Cardiac atrium fibroblast (primary cell): ENCODE measurements around the gene GJC1. TPM values are rescaled to one million over a fixed set of nuclear protein-coding genes. Genes with fewer than 3 reads are reported as not detected.

Experiments
- total RNA-seq: library from RNA; depleted of rRNA; stranded (reverse); fragments of >200 nt; gene quantifications from 2 replicates; pipeline ENCODE4 v1.2.3, GENCODE V29; 2015

GJC1 gene
- 4.7 and 5.3 TPM in 2 replicates for total RNA-seq

DNA sequence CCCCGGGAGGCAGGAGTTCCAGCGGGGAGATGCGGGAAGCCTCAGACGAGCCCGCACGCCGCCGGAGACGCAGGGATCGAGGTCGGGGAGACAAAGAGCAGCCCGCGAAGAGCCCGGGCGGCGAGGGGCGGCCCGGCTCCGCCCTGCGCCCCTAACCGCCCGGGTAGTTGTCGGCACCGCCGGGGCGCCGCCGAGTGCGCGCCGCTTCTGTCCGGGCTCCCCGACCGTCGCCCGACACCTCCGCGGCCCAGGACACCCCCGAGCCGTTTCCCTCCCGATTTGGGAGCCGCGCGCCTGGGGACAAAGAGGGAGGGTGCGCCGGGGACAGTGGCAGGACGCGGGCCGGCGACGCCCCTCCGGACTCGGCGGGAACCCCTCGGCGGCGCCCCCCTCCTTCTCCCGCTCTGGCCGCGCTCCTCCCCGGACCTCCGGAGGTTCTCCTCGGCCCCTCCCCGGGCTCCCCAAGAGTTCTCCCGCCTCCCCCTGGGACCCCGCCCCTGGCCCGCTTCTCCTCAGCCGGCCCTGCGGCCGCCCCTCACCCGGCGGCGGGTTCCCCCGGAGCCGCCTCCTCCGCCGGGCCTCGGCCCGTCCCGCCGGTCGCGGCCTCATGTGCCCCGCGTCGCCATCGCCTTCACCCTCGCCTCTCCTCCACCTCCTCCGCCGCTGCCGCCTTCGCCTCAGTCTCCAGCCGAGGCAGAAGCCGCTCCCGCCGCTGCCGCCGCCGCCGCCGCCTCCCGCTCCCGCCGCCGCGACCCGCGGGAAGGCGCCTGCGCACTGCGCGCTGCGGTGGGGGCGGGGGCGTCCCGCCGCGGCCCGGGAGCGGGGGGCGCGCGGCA lies at the start of gene GJC1:
Gene GJC1 (minus strand): TSS at position 765 of the 836 bp plus-strand sequence. CDS start 24,470 bp downstream, outside the sequence.

DNA sequence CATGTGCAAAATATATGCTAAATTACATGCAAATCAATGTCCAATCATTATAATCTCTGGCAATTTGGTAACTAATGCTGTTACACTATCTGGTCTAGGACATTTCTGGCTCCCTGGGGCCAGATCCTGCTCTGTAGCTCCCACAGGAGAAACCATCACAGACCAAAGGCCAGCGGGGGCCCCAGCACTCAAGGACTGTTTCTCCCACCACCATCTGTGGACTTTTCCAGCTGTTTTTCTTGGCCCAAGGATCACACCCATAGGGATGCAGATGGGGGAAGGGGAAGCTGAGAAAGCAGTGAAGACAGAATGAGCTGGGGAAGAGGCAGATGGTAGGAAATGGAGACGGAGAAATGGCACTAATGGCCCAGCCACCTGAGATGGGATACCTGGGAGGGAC lies 17.5 kb upstream of the GJC1 start, which contains the start of gene HIGD1B:
Gene HIGD1B (plus strand): TSS at position 298 of the 400 bp plus-strand sequence. CDS start 270 bp downstream, outside the sequence.

DNA sequence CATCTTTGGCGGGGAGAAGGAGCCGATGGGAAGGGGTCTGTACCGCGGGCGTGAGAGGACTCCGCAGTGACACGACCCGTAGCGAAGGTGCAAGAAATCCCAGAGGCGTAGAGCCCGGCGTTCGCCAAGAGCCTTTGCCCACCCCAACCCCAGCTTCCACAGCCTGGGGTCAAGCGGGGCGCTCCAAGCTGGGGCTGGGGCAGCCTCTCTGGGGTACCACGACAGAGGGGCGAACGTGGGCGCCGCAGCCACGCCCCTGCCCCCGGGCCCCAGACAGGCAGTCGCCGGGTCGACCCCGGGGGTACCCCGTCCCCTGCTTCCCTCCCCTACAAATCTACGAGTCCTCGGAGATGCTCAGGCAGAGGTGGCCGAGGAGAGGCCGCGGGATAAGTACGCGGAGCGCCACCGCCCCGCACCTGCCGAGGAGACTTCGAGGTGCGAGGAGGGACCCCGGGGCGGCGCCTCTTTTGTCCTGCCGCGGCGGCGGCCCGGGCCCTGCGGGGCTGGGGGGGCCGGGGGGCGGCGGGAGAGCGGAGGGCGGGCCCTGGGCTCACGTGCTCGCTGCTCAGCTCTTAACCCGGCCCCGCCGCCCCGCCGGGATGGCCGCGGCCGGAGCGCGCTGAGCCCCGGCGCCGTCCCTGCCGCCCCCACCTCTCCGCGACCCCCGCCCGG lies 71.5 kb downstream of the GJC1 start, which contains the start of gene ADAM11:
Gene ADAM11 (plus strand): TSS at position 575 of the 672 bp plus-strand sequence. CDS start 212 bp downstream, outside the sequence.

Other genes with a start within 250 kb of the GJC1 start
- under 0.01 TPM in 1 of 2 replicates, not detected in the other for gene MEIOC, start 173.8 kb downstream of the GJC1 start, total RNA-seq
- gene CCDC43, start 140.5 kb downstream of the GJC1 start, total RNA-seq = 16.4 and 22.8 TPM in 2 replicates
- gene DBF4B, start 121.6 kb downstream of the GJC1 start, total RNA-seq = 4.2 and 4.4 TPM in 2 replicates
- gene ADAM11, start 71.3 kb downstream of the GJC1 start, total RNA-seq = 1.5 and 2.2 TPM in 2 replicates
- not detected in 2 replicates for gene HIGD1B, start 17.6 kb upstream of the GJC1 start, total RNA-seq
- gene EFTUD2, start 69.2 kb upstream of the GJC1 start, total RNA-seq = 43.3 and 43.9 TPM in 2 replicates
- not detected in 2 replicates for gene GFAP, start 85.2 kb upstream of the GJC1 start, total RNA-seq
- 4.2 and 5.2 TPM in 2 replicates for gene KIF18B, start 117.5 kb upstream of the GJC1 start, total RNA-seq
- gene C1QL1, start 138.0 kb upstream of the GJC1 start, total RNA-seq = 1.5 TPM in 1 of 2 replicates, not detected in the other
- 24.9 and 27.1 TPM in 2 replicates for gene DCAKD, start 221.3 kb upstream of the GJC1 start, total RNA-seq
- 59.3 and 75.5 TPM in 2 replicates for gene NMT1, start 231.0 kb upstream of the GJC1 start, total RNA-seq